ENCODE measurements around the gene VAT1L.
"Not testable (repeated sequence)": the region's sequence is repeated elsewhere in the genome, so short reads cannot be mapped to it uniquely, and the experiment has no call there.

VAT1L gene

DNA sequence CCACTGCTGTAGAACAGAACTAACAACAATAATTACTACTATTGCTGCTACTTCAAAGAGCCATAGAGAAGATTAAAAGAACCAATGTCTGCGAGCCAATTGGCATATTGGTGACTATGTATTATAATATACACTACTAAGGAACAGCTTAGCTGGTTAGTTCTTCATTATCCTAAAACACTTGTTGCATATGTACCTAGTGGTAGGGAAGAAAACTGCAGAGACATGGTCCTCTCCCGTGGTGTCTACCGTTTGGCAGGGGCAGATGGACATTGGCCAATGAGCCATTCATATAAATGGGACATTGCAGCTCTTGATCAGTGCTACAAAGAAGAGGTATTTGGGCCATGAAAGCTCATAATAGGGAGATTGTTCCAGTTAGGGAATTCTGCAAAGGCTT, 187.6 kb downstream of the VAT1L start:
- DNase-seq (ENCODE audit: insufficient read length, low spot score) (no peak), FAIRE-seq (no peak)

- no peak for FAIRE-seq
- no peak for DNase-seq (ENCODE audit: insufficient read length, low spot score)
Observed at GRCh38 chr16:77977339-77977738, 189.0 kb downstream of the VAT1L start.

GRCh38 chr16:77985111-77985510, 196.7 kb downstream of the VAT1L start:
- DNase-seq (ENCODE audit: insufficient read length, low spot score) = no peak
- no peak for FAIRE-seq

DNA sequence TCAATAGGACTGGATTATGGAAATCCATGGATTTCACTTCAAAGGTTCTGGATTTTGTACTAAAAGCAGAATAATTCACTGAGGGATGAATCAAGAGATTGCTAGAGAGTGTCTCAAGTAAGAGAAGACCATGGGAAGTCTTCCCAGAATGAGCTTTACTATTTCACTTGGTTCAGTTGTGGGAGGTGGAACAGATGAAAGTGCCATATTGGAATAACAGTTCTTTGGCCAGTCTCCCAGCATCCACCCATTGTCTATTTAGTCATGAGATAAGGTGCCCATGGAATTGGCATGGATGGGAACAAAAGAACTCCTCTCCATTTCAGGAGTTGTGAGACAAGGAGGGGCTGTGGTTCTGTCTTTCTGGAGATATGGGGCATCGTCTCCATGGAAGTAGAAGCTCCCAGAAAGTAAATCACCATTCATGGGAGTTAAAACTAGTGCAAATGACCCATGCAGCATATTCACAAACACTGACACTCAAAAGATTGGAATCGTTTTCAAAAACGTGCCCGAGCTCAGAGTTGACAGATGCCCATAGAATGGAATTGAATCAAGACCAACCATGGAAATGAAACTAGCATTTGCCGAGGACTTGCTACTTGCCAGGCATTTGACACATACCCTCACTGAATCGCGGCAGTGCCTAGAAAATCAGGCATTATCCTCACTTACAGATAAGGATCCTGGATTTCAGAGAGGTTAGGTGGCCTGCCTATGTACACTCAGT, 197.8 kb downstream of the VAT1L start:
- no peak for FAIRE-seq

GRCh38 chr16:77987810-77988209, 199.4 kb downstream of the VAT1L start:
- DNase-seq (ENCODE audit: insufficient read length, low spot score) (no peak), FAIRE-seq (no peak)

More for the DNA sequence above, 197.8 kb downstream of the VAT1L start:
- no peak for DNase-seq (ENCODE audit: insufficient read length, low spot score)

DNA sequence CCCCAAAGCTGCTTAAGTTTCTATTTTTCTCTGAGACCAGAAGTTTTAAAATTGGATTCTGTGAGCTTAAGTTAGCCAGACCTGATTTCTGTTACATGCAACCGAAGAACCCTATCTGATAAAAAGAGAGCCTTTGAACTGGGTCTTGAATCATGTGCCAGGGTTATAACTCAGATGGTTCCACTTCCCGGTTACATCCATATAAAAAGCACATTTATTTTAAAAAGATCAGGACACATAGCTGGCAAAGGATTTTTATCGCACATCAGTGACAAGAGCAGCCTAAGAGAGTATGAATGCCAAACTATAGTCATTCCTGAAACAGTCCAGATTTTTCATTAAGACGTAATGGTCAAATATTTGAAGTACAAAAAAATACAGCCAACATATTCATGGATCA, 201.5 kb downstream of the VAT1L start:
- DNase-seq (ENCODE audit: insufficient read length, low spot score) = no peak
- FAIRE-seq = no peak

GRCh38 chr16:77991701-77992100, 203.3 kb downstream of the VAT1L start:
- DNase-seq (ENCODE audit: insufficient read length, low spot score) = no peak
- no peak for FAIRE-seq

GRCh38 chr16:77992381-77992780, 204.0 kb downstream of the VAT1L start:
- not testable (repeated sequence) for FAIRE-seq; DNase-seq (ENCODE audit: insufficient read length, low spot score)

DNA sequence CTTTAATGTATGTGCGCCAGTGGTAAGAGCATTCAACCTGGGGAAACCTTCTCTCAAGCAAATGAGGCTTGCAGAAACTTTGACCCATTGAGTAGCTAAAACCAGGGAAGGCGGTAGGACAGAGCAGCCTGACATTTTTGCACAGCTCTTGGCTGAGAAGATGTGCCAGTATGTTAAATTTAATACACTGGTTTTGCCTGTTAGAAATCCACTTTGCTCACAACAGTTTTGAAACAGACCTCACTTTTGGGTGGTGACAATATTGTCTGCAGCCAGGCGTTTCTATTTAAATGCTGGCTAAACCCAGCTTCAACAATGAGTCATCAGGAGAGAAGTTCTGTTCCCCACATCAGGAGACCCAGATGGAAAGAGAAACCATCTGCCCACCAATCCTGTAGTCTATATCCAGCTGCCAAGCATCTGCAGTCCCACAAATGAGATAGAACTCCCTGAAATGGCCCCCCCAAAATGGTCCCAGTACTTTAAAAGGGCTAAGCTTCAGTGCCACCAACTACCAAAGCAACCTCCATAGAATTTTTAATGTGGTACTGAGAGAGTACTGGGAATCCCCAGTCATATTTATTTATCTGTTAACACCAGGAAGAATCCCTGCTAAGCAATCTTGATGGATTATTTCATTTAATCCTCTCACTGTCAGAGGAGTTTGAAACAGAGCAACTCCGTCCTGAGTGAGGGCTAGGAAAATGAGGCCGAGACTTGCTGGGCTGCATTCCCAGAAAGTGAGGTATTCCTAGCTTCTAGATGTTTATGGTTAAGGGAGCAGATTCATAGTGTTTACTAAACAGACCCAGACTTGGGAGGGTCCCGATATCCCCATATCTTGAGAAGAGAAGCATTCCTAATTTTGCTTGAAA, 205.0 kb downstream of the VAT1L start:
- DNase-seq (ENCODE audit: insufficient read length, low spot score) (no peak), FAIRE-seq (no peak)

GRCh38 chr16:77995843-77996455, 207.6 kb downstream of the VAT1L start:
- FAIRE-seq = no peak
- DNase-seq (ENCODE audit: insufficient read length, low spot score) = no peak

DNA sequence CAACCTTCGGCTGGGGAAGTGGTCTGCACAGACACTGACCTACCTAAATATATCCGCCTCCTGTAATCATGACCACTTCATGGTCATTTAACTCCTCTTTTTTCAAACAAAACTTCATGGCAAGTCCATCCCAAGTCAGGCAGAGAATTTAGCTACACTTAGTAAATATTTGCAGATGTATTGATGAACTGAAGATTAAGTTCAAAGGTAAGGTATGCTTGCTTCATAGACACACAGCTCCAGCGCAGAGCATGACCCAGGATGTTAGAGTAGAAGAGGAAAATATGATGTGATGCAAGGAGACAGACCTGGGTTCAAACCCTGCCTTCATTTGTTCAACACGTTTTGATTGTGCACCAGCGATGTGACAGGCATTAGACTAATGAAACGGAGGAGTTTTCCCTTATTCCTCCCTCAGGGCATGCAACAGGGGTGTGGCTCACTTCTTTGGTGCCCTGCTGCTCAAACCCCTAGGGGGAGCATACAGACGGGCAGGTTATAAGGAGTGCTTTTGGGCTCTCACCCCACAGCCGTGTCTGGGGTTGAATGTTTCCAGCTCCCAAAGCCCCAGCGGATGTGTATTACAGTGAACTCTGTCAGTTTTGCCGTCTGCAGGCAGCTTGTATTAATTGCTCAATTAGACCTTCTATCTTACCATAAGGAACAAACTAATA, 210.1 kb downstream of the VAT1L start:
- no peak for FAIRE-seq
- no peak for DNase-seq (ENCODE audit: insufficient read length, low spot score)

DNA sequence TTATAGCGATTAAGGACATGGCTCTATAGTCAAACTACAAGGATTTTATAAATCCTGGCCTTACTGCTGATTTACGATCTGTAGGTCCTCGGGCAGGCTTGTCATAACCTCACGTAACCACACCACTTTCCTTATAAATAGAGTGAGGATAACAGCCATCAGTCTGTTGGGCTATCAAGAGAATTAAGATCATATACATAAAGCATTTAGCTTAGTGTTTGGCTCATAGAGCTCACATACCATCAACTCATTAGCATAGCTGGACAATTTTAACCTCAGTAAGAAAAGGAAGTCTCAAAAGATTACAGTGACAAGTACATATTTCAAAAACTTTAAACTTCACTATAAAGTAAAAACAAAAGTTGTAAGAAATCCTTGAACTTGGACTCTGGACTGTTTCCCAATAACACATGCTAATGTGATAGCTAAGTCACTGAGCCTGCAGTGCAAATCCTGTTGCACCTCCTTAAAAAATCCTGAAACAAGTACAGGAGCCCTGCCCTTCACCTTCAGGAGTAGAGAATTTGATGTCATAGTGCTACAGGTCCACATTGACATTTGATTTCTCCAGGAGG, 213.2 kb downstream of the VAT1L start:
- DNase-seq (ENCODE audit: insufficient read length, low spot score) (no peak), FAIRE-seq (no peak)

DNA sequence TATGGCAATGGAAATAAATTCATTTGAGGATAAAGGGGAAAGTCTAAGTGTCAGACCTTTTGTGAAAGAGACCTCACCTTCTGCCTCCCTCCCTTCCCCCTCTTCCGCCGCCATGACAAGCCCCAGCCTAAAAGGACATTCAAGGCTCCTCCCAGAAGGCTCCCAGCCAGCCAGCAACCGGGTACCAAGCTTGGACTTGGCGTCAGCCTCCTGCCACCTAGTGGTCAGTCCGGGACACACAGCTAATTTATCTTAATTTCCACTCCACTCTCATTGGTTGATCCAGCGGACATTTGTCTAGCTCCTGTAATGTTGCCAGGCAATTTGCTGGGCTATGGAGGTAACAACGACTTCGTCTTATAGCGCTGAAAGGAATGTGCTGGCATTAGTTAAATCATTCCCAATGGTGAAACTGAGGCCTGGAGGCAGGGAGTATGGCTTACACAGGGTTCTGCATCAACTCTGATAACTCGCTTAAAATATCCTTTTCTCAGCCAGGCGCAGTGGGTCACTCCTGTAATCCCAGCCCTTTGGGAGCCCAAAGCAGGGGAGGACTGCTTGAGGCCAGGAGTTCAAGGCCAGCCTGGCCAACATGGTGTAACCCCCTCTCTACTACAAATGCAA, 214.7 kb downstream of the VAT1L start:
- DNase-seq (ENCODE audit: insufficient read length, low spot score) (peak; percentile 71), FAIRE-seq (peak; percentile 71)

GRCh38 chr16:78004517-78004916, 216.2 kb downstream of the VAT1L start:
- no peak for DNase-seq (ENCODE audit: insufficient read length, low spot score)
- FAIRE-seq = no peak

DNA sequence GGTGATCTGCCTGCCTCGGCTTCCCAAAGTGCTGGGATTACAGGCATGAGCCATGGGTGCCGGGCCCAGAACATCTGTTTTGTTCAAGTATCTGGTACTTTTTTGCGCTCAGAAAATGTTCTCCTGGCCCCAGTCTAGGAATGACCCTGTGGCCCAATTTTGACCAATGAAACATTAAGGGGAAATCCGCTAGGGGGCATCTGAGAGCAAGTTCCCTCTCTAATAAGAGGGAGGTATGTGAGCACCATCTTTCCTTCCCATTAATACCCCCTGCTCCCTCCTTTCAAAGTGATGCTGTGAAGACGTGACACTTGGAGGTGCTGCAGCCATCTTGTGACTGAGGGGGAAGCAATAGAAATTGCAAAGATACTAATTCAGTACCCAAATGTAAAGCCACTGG, 217.5 kb downstream of the VAT1L start:
- no peak for DNase-seq (ENCODE audit: insufficient read length, low spot score)
- no peak for FAIRE-seq

GRCh38 chr16:78007121-78007520, 218.8 kb downstream of the VAT1L start:
- DNase-seq (ENCODE audit: insufficient read length, low spot score) (no peak), FAIRE-seq (no peak)

GRCh38 chr16:78022347-78023060, 234.1 kb downstream of the VAT1L start, which contains the start of gene CLEC3A:
Gene CLEC3A (plus strand): TSS chr16:78022548. CDS start chr16:78022627, 79 bp downstream.
- FAIRE-seq = no peak
- DNase-seq (ENCODE audit: insufficient read length, low spot score) = no peak

DNA sequence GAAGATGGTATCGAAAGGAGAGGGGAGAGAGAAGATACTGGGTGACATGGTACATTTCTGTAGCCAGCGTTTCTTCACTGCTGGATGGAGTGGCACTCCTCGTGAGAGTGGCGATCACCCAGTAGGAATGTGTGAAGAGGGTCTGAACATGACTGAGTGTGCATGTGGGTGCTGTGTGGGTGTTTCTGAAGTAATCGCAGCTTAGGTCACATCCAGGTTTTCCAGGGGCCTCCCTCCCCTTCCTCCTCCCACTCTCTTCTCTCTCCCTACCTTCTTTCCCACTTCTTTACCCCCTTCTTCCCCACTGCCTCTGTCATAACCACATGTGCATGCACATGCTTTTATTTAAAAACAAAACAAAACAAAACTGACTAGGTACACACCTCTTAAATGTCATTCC, 235.8 kb downstream of the VAT1L start:
- FAIRE-seq (no peak), DNase-seq (ENCODE audit: insufficient read length, low spot score) (no peak)

- no peak for DNase-seq (ENCODE audit: insufficient read length, low spot score)
- no peak for FAIRE-seq
Observed at GRCh38 chr16:78025631-78026030, 237.3 kb downstream of the VAT1L start.

Data from HTR-8/SVneo (cell line).